Panc1 (cell line): ENCODE measurements around the gene DGAT2. TPM values are rescaled to one million over a fixed set of nuclear protein-coding genes. Genes with fewer than 3 reads are reported as not detected.

Source experiments
- ATAC-seq: fragments of 200-7000 bp; cut with Tn5 transposase; 2 replicates; pipeline ENCODE4 v1.9.1; 2020; ENCODE audit warnings: mild to moderate bottlenecking, moderate library complexity
- BruUV-seq: library from RNA; stranded (reverse); fragments of 400-500 nt; replicated peaks from 2 replicates; lab custom pipeline; 2021; lab: Mats Ljungman, UMichigan
- CTCF ChIA-PET: fragments of 300-600 bp; sonication (Branson Sonifier 250); formaldehyde crosslinking; loops from one replicate; lab custom pipeline; 2022; ENCODE audit warnings: antibody characterized with exemption; lab: Charles Lee
- POLR2A ChIA-PET: fragments of 300-600 bp; sonication (Branson Sonifier 250); formaldehyde crosslinking; loops from one replicate; lab custom pipeline; 2022; ENCODE audit warnings: antibody characterized with exemption; lab: Charles Lee
- DNase-seq: peaks from one replicate; pipeline ENCODE4 v3.0.0-alpha.2; 2010; ENCODE audit warnings: low read depth, low spot score
- H3K27ac ChIP-seq: 2 replicates; pipeline ENCODE4 v1.5.1; 2011; ENCODE audit warnings: mild to moderate bottlenecking, low read length, inconsistent platforms
- H3K27me3 ChIP-seq: fragments of 200-500 bp; sonication (Bioruptor generic); 2 replicates; pipeline ENCODE4 v1.6.0; 2014; ENCODE audit warnings: low read length, inconsistent platforms; ENCODE audit not compliant: control insufficient read depth, insufficient read depth
- H3K36me3 ChIP-seq: fragments of 200-500 bp; sonication (Bioruptor generic); 2 replicates; pipeline ENCODE4 v1.5.1; 2014; ENCODE audit warnings: inconsistent platforms, mild to moderate bottlenecking, low read length, moderate library complexity; ENCODE audit not compliant: control insufficient read depth, insufficient read depth
- H3K4me1 ChIP-seq: 2 replicates; pipeline ENCODE4 v1.5.1; 2011; ENCODE audit warnings: inconsistent platforms, mild to moderate bottlenecking, low read length, moderate library complexity; ENCODE audit not compliant: control insufficient read depth, insufficient read depth
- H3K4me3 ChIP-seq, 2 experiments: 2 replicates each; pipeline ENCODE4 v1.5.1; 2011 to 2012; ENCODE audit warnings: low read depth in 2 of 2, low read length in 2 of 2, mild to moderate bottlenecking in 2 of 2, inconsistent platforms in 1 of 2, moderate library complexity in 1 of 2
- H3K9me3 ChIP-seq: fragments of 200-500 bp; sonication (Bioruptor generic); 2 replicates; pipeline ENCODE4 v1.5.1; 2014; ENCODE audit warnings: low read depth, mild to moderate bottlenecking, inconsistent platforms, low read length, moderate library complexity; ENCODE audit not compliant: control insufficient read depth, insufficient read depth
- SIN3A ChIP-seq: IDR thresholded peaks from 2 replicates; pipeline ENCODE4 v1.6.1; 2012; ENCODE audit warnings: low read depth, mild to moderate bottlenecking, low read length, moderate library complexity, borderline replicate concordance; ENCODE audit not compliant: insufficient read depth
- TCF7L2 ChIP-seq: IDR thresholded peaks from 2 replicates; pipeline ENCODE4 v1.6.1; 2011; ENCODE audit warnings: mild to moderate bottlenecking, low read depth, low read length, inconsistent platforms
- in situ Hi-C: cut with HindIII; loops from 2 replicates; pipeline ENCODE4 v1.10.0; 2016; ENCODE audit warnings: low sequenced_read_pairs, low pct_unique_long_range_greater_than_20kb
- intact Hi-C: fragments of 100-400 bp; cut with micrococcal nuclease; formaldehyde crosslinking; loops from one replicate; pipeline ENCODE4 v1.10.0; 2022; ENCODE audit not compliant: unreplicated experiment
- total RNA-seq: library from RNA; stranded (reverse); gene quantifications from one replicate; pipeline ENCODE4 v1.2.1, GENCODE V29; 2021; ENCODE audit not compliant: unreplicated experiment
- TF ChIP-seq, protein P1 (sequence below): fragments of 450-650 bp; IDR thresholded peaks from 2 replicates; pipeline ENCODE4 v1.5.1; 2017; ENCODE audit warnings: mild to moderate bottlenecking

DGAT2 gene
- total RNA-seq, 1 experiment from 2014 or later, result 19.2 TPM

- DNase-seq (no peak), ATAC-seq (no peak)
- CTCF ChIA-PET, result no interaction called here
- Histone ChIP-seq H3K4me1 (0 out of 2 replicates have a peak, but pooled peaks cover 4% of the 10 kb centered on the region), H3K4me3 (no peak overlapping the region), H3K27ac (no peak overlapping the region), H3K36me3 (no peaks in the 10 kb centered on the region), H3K9me3 (no peaks in the 10 kb centered on the region), H3K27me3 (no peaks in the 10 kb centered on the region)
- TF ChIP-seq, protein P1, sequence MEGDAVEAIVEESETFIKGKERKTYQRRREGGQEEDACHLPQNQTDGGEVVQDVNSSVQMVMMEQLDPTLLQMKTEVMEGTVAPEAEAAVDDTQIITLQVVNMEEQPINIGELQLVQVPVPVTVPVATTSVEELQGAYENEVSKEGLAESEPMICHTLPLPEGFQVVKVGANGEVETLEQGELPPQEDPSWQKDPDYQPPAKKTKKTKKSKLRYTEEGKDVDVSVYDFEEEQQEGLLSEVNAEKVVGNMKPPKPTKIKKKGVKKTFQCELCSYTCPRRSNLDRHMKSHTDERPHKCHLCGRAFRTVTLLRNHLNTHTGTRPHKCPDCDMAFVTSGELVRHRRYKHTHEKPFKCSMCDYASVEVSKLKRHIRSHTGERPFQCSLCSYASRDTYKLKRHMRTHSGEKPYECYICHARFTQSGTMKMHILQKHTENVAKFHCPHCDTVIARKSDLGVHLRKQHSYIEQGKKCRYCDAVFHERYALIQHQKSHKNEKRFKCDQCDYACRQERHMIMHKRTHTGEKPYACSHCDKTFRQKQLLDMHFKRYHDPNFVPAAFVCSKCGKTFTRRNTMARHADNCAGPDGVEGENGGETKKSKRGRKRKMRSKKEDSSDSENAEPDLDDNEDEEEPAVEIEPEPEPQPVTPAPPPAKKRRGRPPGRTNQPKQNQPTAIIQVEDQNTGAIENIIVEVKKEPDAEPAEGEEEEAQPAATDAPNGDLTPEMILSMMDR, result no peak
- intact Hi-C loops (no loop called here), in situ Hi-C loops (no loop called here)
- POLR2A ChIA-PET, result no interaction called here
- BruUV-seq, result no TSS peak
These were observed 23.7 kb downstream of the DGAT2 start for GRCh38 chr11:75792127-75792731.

- intact Hi-C loops (no loop called here), in situ Hi-C loops (no loop called here)
- ChIA-PET POLR2A (no interaction called here), CTCF (interaction anchor here (0.6 to 0.7 kb wide), 2 partner anchors 105 to 222 kb away, joined by 3 read pairs; no protein-coding TSS in a partner anchor)
- Histone ChIP-seq H3K27ac (no peak overlapping the region), H3K36me3 (no peaks in the 10 kb centered on the region), H3K4me3 (no peak overlapping the region), H3K9me3 (no peaks in the 10 kb centered on the region), H3K27me3 (no peaks in the 10 kb centered on the region), H3K4me1 (0 out of 2 replicates have a peak, but pooled peaks cover 4% of the 10 kb centered on the region)
- TF ChIP-seq, protein P1, result no peak
- TF ChIP-seq SIN3A, result no peak
- BruUV-seq, result no TSS peak
- ATAC-seq (no peak), DNase-seq (no peak)
These were observed 24.6 kb downstream of the DGAT2 start for GRCh38 chr11:75792997-75793800.

- ChIA-PET POLR2A (interaction anchor here (0.6 kb wide), 1 partner anchor 62 kb away, joined by 3 read pairs; no protein-coding TSS in a partner anchor), CTCF (interaction anchor here (0.6 to 0.7 kb wide), 3 partner anchors 104 to 223 kb away, joined by 3 read pairs; no protein-coding TSS in a partner anchor)
- intact Hi-C loops, result no loop called here
- Histone ChIP-seq H3K27me3 (no peaks in the 10 kb centered on the region), H3K9me3 (no peaks in the 10 kb centered on the region), H3K4me3 (no peak overlapping the region), H3K4me1 (0 out of 2 replicates have a peak, but pooled peaks cover 4% of the 10 kb centered on the region), H3K36me3 (no peaks in the 10 kb centered on the region), H3K27ac (no peak overlapping the region)
- in situ Hi-C loops, result no loop called here
- DNase-seq (no peak), ATAC-seq (no peak)
- BruUV-seq, result no TSS peak
- no peak for TF ChIP-seq TCF7L2
- TF ChIP-seq, protein P1, result no peak
These were observed 25.4 kb downstream of the DGAT2 start for GRCh38 chr11:75793966-75794365.
